H1 (cell line): Measurements from ENCODE around the gene TLL2. TPM values are rescaled to one million over a fixed set of nuclear protein-coding genes. Genes with fewer than 3 reads are reported as not detected.

Source experiments
- CBX8 ChIP-seq: fragments of 300-800, 300-1000 bp; sonication (generic); IDR thresholded peaks from 2 replicates; pipeline ENCODE4 v1.7.1; 2016; ENCODE audit warnings: low read depth, low read length, borderline replicate concordance
- EZH2 ChIP-seq: fragments of 200-600 bp; sonication (generic); IDR thresholded peaks from 2 replicates; pipeline ENCODE4 v1.7.1; 2012; ENCODE audit warnings: low read depth, mild to moderate bottlenecking, moderate library complexity, low read length, inconsistent platforms; ENCODE audit not compliant: severe bottlenecking
- NRF1 ChIP-seq: IDR thresholded peaks from 2 replicates; pipeline ENCODE4 v1.6.1; 2011; ENCODE audit warnings: mild to moderate bottlenecking, low read depth, low read length, improper control_type of control experiment
- TAF1 ChIP-seq: IDR thresholded peaks from 2 replicates; pipeline ENCODE4 v1.6.1; 2011; ENCODE audit warnings: mild to moderate bottlenecking, low read depth, low read length
- polyA plus RNA-seq, 7 experiments: library from polyadenylated mRNA; depleted of rRNA in 3 of 7; stranded (reverse) in 5 of 7; unstranded in 2 of 7; fragments of >200 nt in 5 of 7; fragments of 200-250 nt in 2 of 7; gene quantifications; 1 replicate in 5 of 7; 2 replicates in 1 of 7; 4 replicates in 1 of 7; pipeline versions ENCODE4 v1.2.1 to v1.2.3, GENCODE V29; 2011 to 2013; ENCODE audit warnings: missing spikeins in 2 of 7, mixed read lengths in 2 of 7
- total RNA-seq: library from RNA; stranded (reverse); fragmentation: NEBNext Ultra II Directional; extraction: Animal tissue kit (Norgen Biotek cat#: 25700); gene quantifications from 2 replicates; pipeline ENCODE4 v1.2.1, GENCODE V29; 2021

TLL2 gene
- total and polyA plus RNA-seq, 2 of the 8 experiments (the other 6 are each of a cell fraction or from before 2014, with no cell fraction given): 2.4 to 3.2 TPM

GRCh38 chr10:96400465-96400864, 113.3 kb downstream of the TLL2 start (continued):
- TF ChIP-seq CBX8 (no peak), EZH2 (no peak), NRF1 (no peak), TAF1 (no peak)
- TF ChIP-seq, all 59 proteins: peak for 0
